GM12891 (cell line): ENCODE measurements around the gene C1orf74.

ENCODE experiments used
- PAX5 ChIP-seq: IDR thresholded peaks from 2 replicates; pipeline ENCODE4 v1.6.1; 2011; ENCODE audit warnings: low read length, moderate library complexity, mild to moderate bottlenecking; ENCODE audit not compliant: insufficient read depth, severe bottlenecking
- POLR2AphosphoS5 ChIP-seq: IDR thresholded peaks from 2 replicates; pipeline ENCODE4 v1.6.1; 2011; ENCODE audit warnings: low read depth, low read length, control low read depth
- TAF1 ChIP-seq: IDR thresholded peaks from 2 replicates; pipeline ENCODE4 v1.6.1; 2011; ENCODE audit warnings: low read depth, low read length, control low read depth

- TF ChIP-seq TAF1 (no peak), POLR2AphosphoS5 (no peak), PAX5 (no peak)
Measured at GRCh38 chr1:209789245-209789644, 4.9 kb upstream of the C1orf74 start.
